ENCODE measurements around the gene FGGY. TPM values are rescaled to one million over a fixed set of nuclear protein-coding genes. Genes with fewer than 3 reads are reported as not detected.

The FGGY gene
- total and polyA plus RNA-seq, 2 donors (not counting 1 experiment from before 2014, with no cell fraction given), result 6.1 to 38.5 TPM

DNA sequence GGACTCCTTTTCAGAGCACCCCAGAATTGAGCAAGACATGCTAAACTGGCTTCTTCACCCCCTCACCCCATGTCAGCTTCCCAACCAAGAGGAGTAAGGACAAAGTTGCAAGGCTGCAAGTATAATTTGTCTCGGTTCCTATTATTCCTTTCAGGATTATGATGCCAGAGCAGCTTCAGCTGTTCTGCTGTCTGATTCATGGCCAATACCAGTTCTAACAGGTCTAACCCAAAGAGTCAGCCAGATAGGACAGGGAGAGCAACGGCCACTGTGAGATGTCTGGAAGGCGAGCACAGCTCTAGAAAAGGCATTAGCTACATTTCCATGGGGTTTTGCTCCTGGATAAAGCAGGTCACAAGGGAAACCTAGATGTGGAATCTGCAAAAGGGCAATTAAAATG, 464.5 kb downstream of the FGGY start:
- Histone ChIP-seq H3K4me2 (replicated peaks; ENCODE audit: low read depth, low read length, poor library complexity, severe bottlenecking) (no peak overlapping the region), H3K9ac (ENCODE audit: low read length) (no peak overlapping the region), H4K20me1 (ENCODE audit: control insufficient read depth, insufficient read depth, low read length, poor library complexity, severe bottlenecking) (no peaks in the 10 kb centered on the region), H3K79me2 (ENCODE audit: control insufficient read depth, insufficient read depth, low read length) (no peaks in the 10 kb centered on the region), H2AFZ (ENCODE audit: insufficient read depth, low read depth, low read length, poor library complexity, severe bottlenecking) (no peak overlapping the region), H3K27ac (ENCODE audit: low read length in 2 of 2) (no peak overlapping the region), H3K4me1 (ENCODE audit: control insufficient read depth in 2 of 2, insufficient read depth in 2 of 2, low read length in 2 of 2) (peaks cover 0 to 7% of the 10 kb centered on the region in 2 donors), H3K36me3 (replicated peaks in 1 of 2; ENCODE audit: control extremely low read depth in 1 of 2, control insufficient read depth in 1 of 2, extremely low read depth in 1 of 2, insufficient read depth in 2 of 2, low read length in 1 of 2) (no peaks in the 10 kb centered on the region), H3K9me3 (ENCODE audit: control extremely low read depth in 1 of 3, control insufficient read depth in 2 of 3, insufficient read depth in 1 of 3, low read length in 2 of 3) (no peaks in the 10 kb centered on the region), H3K27me3 (replicated peaks in 1 of 4; ENCODE audit: control extremely low read depth in 1 of 4, control insufficient read depth in 3 of 4, insufficient read depth in 4 of 4, low read length in 3 of 4) (no peaks in the 10 kb centered on the region), H3K4me3 (ENCODE audit: control extremely low read depth in 1 of 5, extremely low read depth in 1 of 5, insufficient read depth in 1 of 5, low read depth in 2 of 5, low read length in 4 of 5) (no peak overlapping the region)
- H3K4me1 Mint-ChIP-seq, result peaks cover 9% of the 10 kb centered on the region
- H3K27me3 Mint-ChIP-seq, result no peaks in the 10 kb centered on the region
- intact Hi-C loops (cut with micrococcal nuclease), result no loop called here
- no peak overlapping the region for H3K4me3 Mint-ChIP-seq
- no peak for ATAC-seq (ENCODE audit: low read depth)
- ChIA-PET POLR2A (no interaction called here), CTCF (interaction anchor here (0.7 to 7.4 kb wide), 12 partner anchors 9 to 1245 kb away, joined by 3 to 96 read pairs (median 4); no protein-coding TSS in a partner anchor)
- WGBS (ENCODE audit: insufficient coverage), result 95% methylated on average over 3 of the region's 3 CpGs
- no peak for DNase-seq
- H3K27ac Mint-ChIP-seq, result no peak overlapping the region
- TF ChIP-seq, protein P1, sequence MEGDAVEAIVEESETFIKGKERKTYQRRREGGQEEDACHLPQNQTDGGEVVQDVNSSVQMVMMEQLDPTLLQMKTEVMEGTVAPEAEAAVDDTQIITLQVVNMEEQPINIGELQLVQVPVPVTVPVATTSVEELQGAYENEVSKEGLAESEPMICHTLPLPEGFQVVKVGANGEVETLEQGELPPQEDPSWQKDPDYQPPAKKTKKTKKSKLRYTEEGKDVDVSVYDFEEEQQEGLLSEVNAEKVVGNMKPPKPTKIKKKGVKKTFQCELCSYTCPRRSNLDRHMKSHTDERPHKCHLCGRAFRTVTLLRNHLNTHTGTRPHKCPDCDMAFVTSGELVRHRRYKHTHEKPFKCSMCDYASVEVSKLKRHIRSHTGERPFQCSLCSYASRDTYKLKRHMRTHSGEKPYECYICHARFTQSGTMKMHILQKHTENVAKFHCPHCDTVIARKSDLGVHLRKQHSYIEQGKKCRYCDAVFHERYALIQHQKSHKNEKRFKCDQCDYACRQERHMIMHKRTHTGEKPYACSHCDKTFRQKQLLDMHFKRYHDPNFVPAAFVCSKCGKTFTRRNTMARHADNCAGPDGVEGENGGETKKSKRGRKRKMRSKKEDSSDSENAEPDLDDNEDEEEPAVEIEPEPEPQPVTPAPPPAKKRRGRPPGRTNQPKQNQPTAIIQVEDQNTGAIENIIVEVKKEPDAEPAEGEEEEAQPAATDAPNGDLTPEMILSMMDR (IDR thresholded peaks at IDR 0.05), result no peak
- TF ChIP-seq EZH2 (IDR thresholded peaks at IDR 0.05; ENCODE audit: borderline replicate concordance, insufficient read depth, low read depth, low read length, poor library complexity, severe bottlenecking), result no peak
- H3K9me3 Mint-ChIP-seq (ENCODE audit: insufficient read depth), result no peaks in the 10 kb centered on the region

- Histone ChIP-seq H3K79me2 (ENCODE audit: control insufficient read depth, insufficient read depth, low read length) (no peaks in the 10 kb centered on the region), H3K4me3 (ENCODE audit: control extremely low read depth in 1 of 5, extremely low read depth in 1 of 5, insufficient read depth in 1 of 5, low read depth in 2 of 5, low read length in 4 of 5) (no peak overlapping the region), H3K4me1 (ENCODE audit: control insufficient read depth in 2 of 2, insufficient read depth in 2 of 2, low read length in 2 of 2) (peaks cover 0 to 7% of the 10 kb centered on the region in 2 donors), H4K20me1 (ENCODE audit: control insufficient read depth, insufficient read depth, low read length, poor library complexity, severe bottlenecking) (no peaks in the 10 kb centered on the region), H3K36me3 (replicated peaks in 1 of 2; ENCODE audit: control extremely low read depth in 1 of 2, control insufficient read depth in 1 of 2, extremely low read depth in 1 of 2, insufficient read depth in 2 of 2, low read length in 1 of 2) (no peaks in the 10 kb centered on the region), H3K27me3 (replicated peaks in 1 of 4; ENCODE audit: control extremely low read depth in 1 of 4, control insufficient read depth in 3 of 4, insufficient read depth in 4 of 4, low read length in 3 of 4) (no peaks in the 10 kb centered on the region), H3K4me2 (replicated peaks; ENCODE audit: low read depth, low read length, poor library complexity, severe bottlenecking) (no peak overlapping the region), H3K27ac (ENCODE audit: low read length in 2 of 2) (no peak overlapping the region), H3K9me3 (ENCODE audit: control extremely low read depth in 1 of 3, control insufficient read depth in 2 of 3, insufficient read depth in 1 of 3, low read length in 2 of 3) (no peaks in the 10 kb centered on the region), H2AFZ (ENCODE audit: insufficient read depth, low read depth, low read length, poor library complexity, severe bottlenecking) (no peak overlapping the region), H3K9ac (ENCODE audit: low read length) (no peak overlapping the region)
- no CpG with 5 or more reads among the region's 2 CpGs for WGBS (ENCODE audit: insufficient coverage)
- Mint-ChIP-seq H3K4me1 (peaks cover 9% of the 10 kb centered on the region), H3K27me3 (no peaks in the 10 kb centered on the region), H3K9me3 (ENCODE audit: insufficient read depth) (no peaks in the 10 kb centered on the region), H3K27ac (no peak overlapping the region), H3K4me3 (no peak overlapping the region)
- ATAC-seq (ENCODE audit: low read depth) (no peak), DNase-seq (no peak)
- POLR2A ChIA-PET, result no interaction called here
- CTCF ChIA-PET, result interaction anchor here (6.7 to 7.4 kb wide), 2 partner anchors 65 to 1023 kb away, joined by 60 to 96 read pairs; no protein-coding TSS in a partner anchor
- TF ChIP-seq, protein P1 (IDR thresholded peaks at IDR 0.05), result no peak
- TF ChIP-seq EZH2 (IDR thresholded peaks at IDR 0.05; ENCODE audit: borderline replicate concordance, insufficient read depth, low read depth, low read length, poor library complexity, severe bottlenecking), result no peak
- intact Hi-C loops (cut with micrococcal nuclease), result no loop called here
These were observed 466.5 kb downstream of the FGGY start for GRCh38 chr1:59763418-59763817.
